Inflammatory macrophage treated with lipopolysaccharide for 4 hours (primary cell): ENCODE data around the gene LAG3.

Experiments
- DNase-seq: peaks from one replicate; pipeline ENCODE4 v3.0.0-alpha.2; 2020

Gene LAG3

GRCh38 chr12:6753772-6754356, 18.5 kb upstream of the LAG3 start:
- peak; percentile 44 for DNase-seq

GRCh38 chr12:6754411-6754810, 17.9 kb upstream of the LAG3 start:
- DNase-seq, result peak; percentile 73

GRCh38 chr12:6757028-6757690, 15.2 kb upstream of the LAG3 start:
- no peak for DNase-seq

GRCh38 chr12:6758506-6759095, 13.7 kb upstream of the LAG3 start:
- DNase-seq, result peak; percentile 46

GRCh38 chr12:6759741-6760140, 12.6 kb upstream of the LAG3 start:
- DNase-seq, result no peak

GRCh38 chr12:6763380-6763779, 8.9 kb upstream of the LAG3 start:
- DNase-seq, result no peak

- peak; percentile 83 for DNase-seq
These were observed 8.1 kb upstream of the LAG3 start for GRCh38 chr12:6764011-6764828.

- no peak for DNase-seq
These were observed 7.2 kb upstream of the LAG3 start for GRCh38 chr12:6765048-6765633.

GRCh38 chr12:6765634-6766581, 6.4 kb upstream of the LAG3 start, which contains the start of gene PTMS:
TSS of gene PTMS (plus strand) at chr12:6766363. CDS start at chr12:6766706, 343 bp downstream.
- DNase-seq, result peak; percentile 36

- DNase-seq, result peak; percentile 71
These were observed 5.5 kb upstream of the LAG3 start for GRCh38 chr12:6766651-6767349.

- no peak for DNase-seq
These were observed 4.7 kb upstream of the LAG3 start for GRCh38 chr12:6767353-6768319.

GRCh38 chr12:6768437-6768914, 3.8 kb upstream of the LAG3 start:
- no peak for DNase-seq

GRCh38 chr12:6768990-6769389, 3.3 kb upstream of the LAG3 start:
- no peak for DNase-seq

GRCh38 chr12:6769666-6770065, 2.7 kb upstream of the LAG3 start:
- DNase-seq, result no peak

- no peak for DNase-seq
These were observed 2.2 kb upstream of the LAG3 start for GRCh38 chr12:6770094-6770493.

GRCh38 chr12:6770600-6770999, 1.7 kb upstream of the LAG3 start:
- no peak for DNase-seq

- peak; percentile 72 for DNase-seq
These were observed 1.2 kb upstream of the LAG3 start for GRCh38 chr12:6771091-6771495.

- no peak for DNase-seq
These were observed 600 bp upstream of the LAG3 start for GRCh38 chr12:6771509-6772330.
